Measurements from ENCODE around the gene GPR27.

Gene GPR27

GRCh38 chr3:71776538-71776937 lies 22.9 kb downstream of the GPR27 start:
- DNase-seq (ENCODE audit: low read depth): no peak
- H3K4me3 ChIP-seq (ENCODE audit: low read length): no peak overlapping the region
- no peak for TF ChIP-seq CTCF (conservative IDR thresholded peaks at IDR 0.05; ENCODE audit: low read length)

DNA sequence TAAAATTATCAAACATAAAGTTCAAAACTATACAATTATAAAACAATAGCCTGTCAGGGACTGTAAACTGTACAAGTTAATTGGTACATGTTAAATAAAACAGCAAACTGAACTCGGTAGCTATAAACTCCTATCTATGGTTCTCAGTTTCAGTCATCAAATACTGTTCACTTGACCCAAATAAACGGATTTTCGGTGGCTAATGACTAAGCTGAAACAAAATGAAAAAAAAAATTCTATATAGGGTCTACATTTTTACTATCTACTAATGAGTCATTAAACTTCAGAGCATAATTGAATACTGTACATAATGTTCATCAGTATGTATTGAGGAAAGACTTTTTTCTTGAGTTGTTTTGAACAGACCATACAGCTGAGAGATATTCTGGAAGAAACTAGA lies 24.7 kb downstream of the GPR27 start:
- no peak for DNase-seq (ENCODE audit: low read depth)
- TF ChIP-seq CTCF (conservative IDR thresholded peaks at IDR 0.05; ENCODE audit: low read length): no peak
- H3K4me3 ChIP-seq (ENCODE audit: low read length): no peak overlapping the region

DNA sequence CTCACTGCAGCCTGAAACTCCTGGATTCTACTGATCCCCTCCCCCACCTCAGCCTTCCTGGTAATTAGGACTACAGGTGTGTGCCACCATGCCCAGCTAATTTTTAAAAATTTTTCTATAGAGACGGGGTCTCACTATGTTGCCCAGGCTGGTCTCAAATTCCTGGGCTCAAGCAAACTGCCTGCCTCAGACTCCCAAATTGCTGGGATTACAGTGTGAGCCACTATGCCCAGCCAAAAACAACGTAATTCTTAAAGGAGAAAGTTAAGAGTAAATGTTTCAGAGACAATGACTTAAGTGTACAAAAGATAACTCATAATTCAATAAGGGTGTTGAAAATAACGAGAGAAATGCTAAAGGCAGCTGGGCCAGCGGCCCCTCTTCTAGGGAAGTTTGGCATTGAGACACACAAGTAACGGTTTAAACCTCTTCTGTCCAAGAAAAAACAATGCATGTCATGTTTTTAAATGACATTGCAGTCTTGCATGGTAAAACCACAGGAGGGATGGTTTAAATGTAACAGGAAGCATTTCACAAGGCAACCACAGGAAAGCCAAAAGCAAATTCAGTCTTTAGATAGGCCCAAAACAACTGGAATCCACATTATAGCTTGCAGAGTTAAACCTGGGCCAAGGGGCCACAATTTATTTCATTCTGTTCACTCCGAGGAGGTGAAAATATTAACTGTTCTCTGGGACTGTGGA lies 26.2 kb downstream of the GPR27 start:
- TF ChIP-seq CTCF (conservative IDR thresholded peaks at IDR 0.05; ENCODE audit: low read length): no peak
- H3K4me3 ChIP-seq (ENCODE audit: low read length): no peak overlapping the region
- no peak for DNase-seq (ENCODE audit: low read depth)

DNA sequence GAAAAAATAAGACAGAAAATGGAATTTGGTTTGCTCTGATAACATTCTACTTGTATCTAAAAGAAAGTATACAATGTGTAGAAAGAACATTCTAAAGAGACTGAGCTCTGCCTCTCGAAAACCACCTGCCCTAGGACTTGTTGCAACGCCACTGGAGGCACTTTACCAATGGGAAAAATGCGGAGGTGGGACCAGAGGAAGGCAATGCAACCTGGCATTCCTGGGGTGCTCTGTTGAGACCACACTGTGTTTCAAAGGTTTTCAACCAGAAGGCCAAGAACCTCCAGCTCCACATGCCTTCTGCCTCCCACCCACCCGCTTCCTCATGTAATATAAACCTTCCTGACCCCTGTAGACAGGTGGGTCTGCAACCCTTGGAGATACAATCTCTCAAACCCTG lies 26.8 kb downstream of the GPR27 start:
- H3K4me3 ChIP-seq (ENCODE audit: low read length): no peak overlapping the region
- no peak for TF ChIP-seq CTCF (conservative IDR thresholded peaks at IDR 0.05; ENCODE audit: low read length)
- DNase-seq (ENCODE audit: low read depth): no peak

DNA sequence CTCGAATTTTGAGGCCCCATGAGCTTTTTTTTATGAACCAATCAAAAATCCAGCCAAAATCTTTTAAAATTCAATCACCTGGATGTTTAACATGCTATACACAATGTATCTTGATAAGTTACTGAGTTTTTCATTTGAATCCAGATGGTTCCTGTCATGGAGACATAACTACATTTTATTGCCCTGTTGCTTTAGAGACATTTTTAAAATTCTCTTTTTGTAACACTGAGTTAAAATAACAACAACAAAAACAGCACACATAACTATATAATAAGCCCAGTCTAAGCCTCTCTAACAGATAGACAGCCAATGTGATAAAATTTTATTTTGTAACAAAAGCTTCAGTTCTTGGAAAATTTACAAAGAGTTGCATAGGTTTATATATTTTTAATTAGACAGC lies 29.5 kb downstream of the GPR27 start:
- no peak overlapping the region for H3K4me3 ChIP-seq (ENCODE audit: low read length)
- DNase-seq (ENCODE audit: low read depth): no peak
- no peak for TF ChIP-seq CTCF (conservative IDR thresholded peaks at IDR 0.05; ENCODE audit: low read length)

- DNase-seq (ENCODE audit: low read depth): no peak
- H3K4me3 ChIP-seq (ENCODE audit: low read length): no peak overlapping the region
- TF ChIP-seq CTCF (conservative IDR thresholded peaks at IDR 0.05; ENCODE audit: low read length): no peak
These were observed 30.7 kb downstream of the GPR27 start for GRCh38 chr3:71784201-71784913.

Measured in AG10803 (cell line).